Breast epithelium (tissue), 4 donors: ENCODE data around the gene EIF1AX. TPM values are rescaled to one million over a fixed set of nuclear protein-coding genes. Genes with fewer than 3 reads are reported as not detected.
A peak's percentile ranks its signal among the peaks of the same experiment; 100 is the strongest.

ENCODE experiments used
- DNase-seq, 2 donors: peaks; one replicate each; pipeline ENCODE4 v3.0.0-alpha.2; 2019; ENCODE audit warnings: low spot score in 2 of 2
- H3K27ac ChIP-seq, 2 donors: fragments of 200-600 bp; sonication (generic) in 1 of 2; one replicate each; pipeline ENCODE4 v1.5.1; 2016 to 2019; ENCODE audit warnings: mild to moderate bottlenecking in 1 of 2
- H3K27me3 ChIP-seq, 2 donors: fragments of 200-600 bp; sonication (generic) in 1 of 2; one replicate each; pipeline versions ENCODE4 v1.5.1 to v1.6.0; 2017 to 2019; ENCODE audit warnings: control low read depth in 1 of 2, mild to moderate bottlenecking in 1 of 2
- H3K36me3 ChIP-seq: fragments of 200-600 bp; one replicate; pipeline ENCODE4 v1.5.1; 2019
- H3K4me1 ChIP-seq, 2 donors: fragments of 200-600 bp; sonication (generic); one replicate each; pipeline ENCODE4 v1.5.1; 2016 to 2019; ENCODE audit warnings: control low read depth in 1 of 2
- H3K4me3 ChIP-seq, 3 donors: fragments of 200-600 bp; sonication (generic); 1 replicate in 2 of 3; 2 replicates in 1 of 3; pipeline ENCODE4 v1.5.1; 2016 to 2019; ENCODE audit warnings: mild to moderate bottlenecking in 3 of 3, moderate library complexity in 2 of 3
- H3K9me3 ChIP-seq, 2 donors: fragments of 200-600 bp; sonication (generic) in 1 of 2; one replicate each; pipeline ENCODE4 v1.5.1; 2016 to 2019; ENCODE audit warnings: control low read depth in 1 of 2
- POLR2A ChIP-seq: fragments of 450-650 bp; IDR thresholded peaks from one replicate; pipeline ENCODE4 v1.6.1; 2016; ENCODE audit warnings: antibody characterized with exemption, mild to moderate bottlenecking, moderate library complexity
- POLR2AphosphoS5 ChIP-seq, 3 donors: sonication (generic); formaldehyde crosslinking; IDR thresholded peaks; one replicate each; pipeline ENCODE4 v1.6.1; 2017; ENCODE audit warnings: antibody characterized with exemption in 3 of 3
- intact Hi-C: fragments of 100-400 bp; cut with DNase I; formaldehyde crosslinking; loops from one replicate; pipeline ENCODE4 v1.15.1; 2023; ENCODE audit warnings: low total_unique reads
- total RNA-seq, 3 donors: library from RNA; depleted of rRNA; stranded (reverse); fragments of >200 nt; gene quantifications; one replicate each; pipeline ENCODE4 v1.1.0, GENCODE V29; 2016
- TF ChIP-seq, protein P1 (sequence below), 3 donors: fragments of 450-650 bp; IDR thresholded peaks; one replicate each; pipeline ENCODE4 v1.5.1; 2016 to 2017; ENCODE audit warnings: antibody characterized with exemption in 3 of 3, mild to moderate bottlenecking in 3 of 3, moderate library complexity in 3 of 3

Gene EIF1AX, protein sequence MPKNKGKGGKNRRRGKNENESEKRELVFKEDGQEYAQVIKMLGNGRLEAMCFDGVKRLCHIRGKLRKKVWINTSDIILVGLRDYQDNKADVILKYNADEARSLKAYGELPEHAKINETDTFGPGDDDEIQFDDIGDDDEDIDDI
- total RNA-seq = 10 to 100 TPM; 34.1 to 66.6 (median 52.4) TPM

DNA sequence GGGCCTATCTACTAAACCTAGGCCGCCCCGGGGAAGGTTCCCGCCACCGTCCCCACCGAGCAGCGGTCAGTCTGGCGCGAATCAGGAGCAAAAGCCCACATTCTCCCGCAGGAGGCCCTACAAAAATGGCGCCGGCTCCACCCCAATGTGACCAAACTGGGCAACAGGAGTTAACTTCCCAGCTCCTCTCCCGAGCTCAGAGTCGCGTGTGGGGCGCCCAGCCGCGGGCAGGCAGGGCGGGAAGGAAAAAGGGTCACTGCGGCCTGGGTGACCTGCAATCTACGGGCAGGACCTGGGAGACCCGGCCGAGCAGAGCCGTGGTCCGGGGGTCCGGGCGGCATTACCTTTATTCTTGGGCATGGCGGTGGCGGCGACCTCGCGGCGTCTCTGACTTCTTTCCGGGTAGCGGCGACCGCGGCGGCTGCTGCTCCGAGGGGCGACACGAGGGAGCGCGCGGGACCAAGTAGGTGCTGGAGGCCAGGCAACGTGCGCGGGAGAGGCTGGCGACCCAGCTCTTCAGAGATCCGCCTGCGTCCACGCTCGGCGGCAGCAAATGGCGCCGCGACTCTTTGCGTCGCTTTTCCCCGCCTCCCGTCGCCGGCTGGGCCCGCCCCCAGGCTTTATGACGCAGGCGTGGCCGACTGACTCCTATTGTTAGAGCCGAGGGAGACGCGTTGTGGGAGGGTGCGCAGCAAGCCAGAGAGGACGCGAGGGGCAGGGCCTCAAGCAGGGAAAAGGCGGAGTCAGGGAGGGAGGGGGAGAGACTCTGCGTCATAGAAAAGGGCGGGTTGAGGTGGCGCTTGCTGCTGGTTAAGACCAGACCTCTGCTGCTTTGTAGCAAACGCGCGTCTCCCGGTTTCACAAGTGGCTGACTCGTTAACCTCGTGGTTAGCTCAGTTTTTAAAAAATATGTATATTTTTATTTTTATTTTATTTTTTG is at the start of gene EIF1AX:
TSS of gene EIF1AX (minus strand) at position 558 of the 940 bp plus-strand sequence. CDS start at position 360, 198 bp downstream.
- H3K27ac ChIP-seq = peak within 1 kb of the TSS; percentile 91 to 93
- intact Hi-C loops = no loop called here
- peaks cover 0 to 6% of the 10 kb centered on the region in 2 donors for H3K4me1 ChIP-seq
- H3K36me3 ChIP-seq = no peaks in the 10 kb centered on the region
- peak; percentile 93 to 99 for DNase-seq
- no peaks in the 10 kb centered on the region for H3K9me3 ChIP-seq
- peak; percentile 74 to 95 (median 87) for TF ChIP-seq POLR2AphosphoS5 (IDR thresholded peaks at IDR 0.05)
- TF ChIP-seq POLR2A = peak; percentile 85
- TF ChIP-seq, protein P1, sequence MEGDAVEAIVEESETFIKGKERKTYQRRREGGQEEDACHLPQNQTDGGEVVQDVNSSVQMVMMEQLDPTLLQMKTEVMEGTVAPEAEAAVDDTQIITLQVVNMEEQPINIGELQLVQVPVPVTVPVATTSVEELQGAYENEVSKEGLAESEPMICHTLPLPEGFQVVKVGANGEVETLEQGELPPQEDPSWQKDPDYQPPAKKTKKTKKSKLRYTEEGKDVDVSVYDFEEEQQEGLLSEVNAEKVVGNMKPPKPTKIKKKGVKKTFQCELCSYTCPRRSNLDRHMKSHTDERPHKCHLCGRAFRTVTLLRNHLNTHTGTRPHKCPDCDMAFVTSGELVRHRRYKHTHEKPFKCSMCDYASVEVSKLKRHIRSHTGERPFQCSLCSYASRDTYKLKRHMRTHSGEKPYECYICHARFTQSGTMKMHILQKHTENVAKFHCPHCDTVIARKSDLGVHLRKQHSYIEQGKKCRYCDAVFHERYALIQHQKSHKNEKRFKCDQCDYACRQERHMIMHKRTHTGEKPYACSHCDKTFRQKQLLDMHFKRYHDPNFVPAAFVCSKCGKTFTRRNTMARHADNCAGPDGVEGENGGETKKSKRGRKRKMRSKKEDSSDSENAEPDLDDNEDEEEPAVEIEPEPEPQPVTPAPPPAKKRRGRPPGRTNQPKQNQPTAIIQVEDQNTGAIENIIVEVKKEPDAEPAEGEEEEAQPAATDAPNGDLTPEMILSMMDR (IDR thresholded peaks at IDR 0.05) = peak in 1 of 3 donors; percentile 10
- H3K4me3 ChIP-seq = peak within 1 kb of the TSS; percentile 72 to 88 (median 78)
- no peaks in the 10 kb centered on the region for H3K27me3 ChIP-seq

DNA sequence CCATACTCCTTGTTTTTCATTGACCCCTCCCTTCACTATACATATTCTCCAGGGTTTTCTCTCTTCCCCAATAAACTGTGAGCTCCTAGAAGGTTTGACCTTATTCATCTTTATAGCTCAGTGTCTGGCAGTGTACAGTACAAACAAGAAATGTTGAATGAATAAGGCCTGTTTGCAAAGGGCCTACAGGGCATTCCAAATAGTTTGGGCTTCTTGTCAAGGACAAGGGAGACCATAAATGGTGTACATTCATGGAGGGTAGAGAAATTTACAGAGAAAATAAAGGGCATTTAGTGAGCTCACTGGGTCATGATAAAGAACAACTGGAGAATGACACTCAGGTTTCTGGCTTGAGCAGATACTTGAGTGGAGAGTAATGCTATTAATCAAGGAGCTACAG is 47.5 kb upstream of the EIF1AX start:
- no peak for DNase-seq
- H3K27ac ChIP-seq = no peak overlapping the region
- no peaks in the 10 kb centered on the region for H3K4me1 ChIP-seq
- H3K9me3 ChIP-seq = no peaks in the 10 kb centered on the region
- intact Hi-C loops = no loop called here
- H3K4me3 ChIP-seq = no peak overlapping the region
- no peaks in the 10 kb centered on the region for H3K36me3 ChIP-seq
- no peak for TF ChIP-seq POLR2AphosphoS5 (IDR thresholded peaks at IDR 0.05)
- TF ChIP-seq POLR2A = no peak
- TF ChIP-seq, protein P1 (IDR thresholded peaks at IDR 0.05) = no peak
- peaks cover 0 to 17% of the 10 kb centered on the region in 2 donors for H3K27me3 ChIP-seq

DNA sequence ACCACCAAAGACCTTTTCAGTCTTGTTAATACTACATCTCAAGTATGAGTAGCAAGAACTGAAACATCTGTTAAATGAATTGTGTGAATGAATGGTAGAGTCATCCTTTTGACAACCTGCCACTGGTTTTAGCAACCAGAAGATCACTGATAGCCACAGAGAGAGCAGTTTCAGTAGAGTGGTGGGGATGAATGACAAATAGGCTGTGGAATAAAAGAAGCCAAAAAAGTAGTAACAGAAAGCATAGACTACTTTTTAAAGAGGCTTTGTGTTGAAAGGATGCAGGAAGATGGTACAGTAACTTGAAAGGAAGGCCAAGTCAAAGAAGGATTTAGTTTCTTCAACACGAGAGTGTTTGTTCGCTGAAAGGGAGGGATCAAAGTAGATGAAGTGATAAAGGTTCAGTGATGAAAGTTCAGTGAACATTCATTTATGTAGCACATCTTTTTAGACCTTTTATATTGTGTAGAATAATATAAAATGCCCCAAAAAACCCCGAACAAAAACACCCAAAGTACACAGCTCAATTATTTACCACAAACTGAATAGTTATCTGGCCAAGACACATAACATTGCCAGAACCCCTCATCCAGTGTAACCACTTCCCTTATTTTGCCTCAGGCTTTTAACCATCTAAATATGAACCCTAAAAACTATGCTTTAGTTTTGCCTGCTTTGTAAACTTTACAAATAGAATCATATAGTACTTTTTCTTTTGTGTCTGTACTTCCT is 40.1 kb upstream of the EIF1AX start:
- no peak for DNase-seq
- Histone ChIP-seq H3K9me3 (no peaks in the 10 kb centered on the region), H3K27me3 (peaks cover 0 to 14% of the 10 kb centered on the region in 2 donors), H3K4me3 (no peak overlapping the region), H3K27ac (no peak overlapping the region), H3K36me3 (no peaks in the 10 kb centered on the region), H3K4me1 (no peaks in the 10 kb centered on the region)
- no peak for TF ChIP-seq POLR2A
- no peak for TF ChIP-seq POLR2AphosphoS5 (IDR thresholded peaks at IDR 0.05)
- TF ChIP-seq, protein P1 (IDR thresholded peaks at IDR 0.05) = no peak
- intact Hi-C loops = no loop called here

DNA sequence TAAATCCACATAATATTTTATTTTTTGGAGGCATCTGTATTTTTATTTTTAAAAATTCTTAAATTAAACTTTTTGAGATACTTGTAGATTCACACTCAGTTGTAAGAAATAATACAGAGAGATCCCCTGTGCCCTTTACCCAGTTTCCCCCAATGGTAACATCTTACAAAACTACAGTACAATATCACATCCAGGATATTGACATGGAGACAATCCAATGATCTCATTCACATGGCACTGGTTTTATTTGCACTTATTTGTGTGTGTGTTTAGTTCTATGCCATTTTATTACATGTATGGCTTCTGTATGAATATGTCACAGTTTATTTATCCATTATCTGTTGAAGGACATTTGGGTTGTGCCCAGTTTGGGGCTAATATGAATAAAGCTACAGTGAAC is 35.5 kb upstream of the EIF1AX start:
- peaks cover 0 to 5% of the 10 kb centered on the region in 2 donors for H3K27me3 ChIP-seq
- no peak for DNase-seq
- no peaks in the 10 kb centered on the region for H3K9me3 ChIP-seq
- no peaks in the 10 kb centered on the region for H3K36me3 ChIP-seq
- H3K4me3 ChIP-seq = no peak overlapping the region
- intact Hi-C loops = no loop called here
- H3K4me1 ChIP-seq = no peaks in the 10 kb centered on the region
- no peak for TF ChIP-seq POLR2A
- no peak for TF ChIP-seq POLR2AphosphoS5 (IDR thresholded peaks at IDR 0.05)
- TF ChIP-seq, protein P1 (IDR thresholded peaks at IDR 0.05) = no peak
- no peak overlapping the region for H3K27ac ChIP-seq
